GM12875 (cell line): ENCODE results near the gene SOX13.

Experiments
- H3K4me3 ChIP-seq: one replicate; pipeline ENCODE4 v1.5.1; 2011; ENCODE audit warnings: low read depth, low read length, control low read depth
- TF ChIP-seq, protein P1 (sequence below): IDR thresholded peaks from 2 replicates; pipeline ENCODE4 v1.5.1; 2011; ENCODE audit warnings: low read depth, mild to moderate bottlenecking, control low read depth, inconsistent platforms, low read length, moderate library complexity, borderline replicate concordance; ENCODE audit not compliant: insufficient read depth

SOX13 gene

DNA sequence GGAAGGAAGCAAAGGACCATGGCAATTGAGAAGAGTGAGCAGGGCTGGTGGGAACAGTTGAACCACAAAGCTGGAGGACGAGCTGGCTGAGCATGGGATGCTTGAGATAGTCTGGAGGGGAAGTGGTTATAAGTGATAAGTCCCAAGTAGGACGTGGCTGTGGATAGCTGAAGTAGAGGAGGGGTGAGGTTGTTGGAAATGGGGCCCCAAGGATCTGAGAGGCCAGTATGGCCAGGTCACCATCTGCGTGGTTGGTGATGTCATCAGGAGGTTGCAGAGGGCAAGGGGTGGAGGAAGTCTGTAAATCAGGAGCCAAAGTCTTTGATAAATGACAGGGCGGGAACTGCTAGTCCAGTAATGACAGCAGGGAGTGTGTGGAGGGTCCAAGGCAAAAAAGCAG, 104.2 kb downstream of the SOX13 start:
- no peak overlapping the region for H3K4me3 ChIP-seq
- TF ChIP-seq, protein P1, sequence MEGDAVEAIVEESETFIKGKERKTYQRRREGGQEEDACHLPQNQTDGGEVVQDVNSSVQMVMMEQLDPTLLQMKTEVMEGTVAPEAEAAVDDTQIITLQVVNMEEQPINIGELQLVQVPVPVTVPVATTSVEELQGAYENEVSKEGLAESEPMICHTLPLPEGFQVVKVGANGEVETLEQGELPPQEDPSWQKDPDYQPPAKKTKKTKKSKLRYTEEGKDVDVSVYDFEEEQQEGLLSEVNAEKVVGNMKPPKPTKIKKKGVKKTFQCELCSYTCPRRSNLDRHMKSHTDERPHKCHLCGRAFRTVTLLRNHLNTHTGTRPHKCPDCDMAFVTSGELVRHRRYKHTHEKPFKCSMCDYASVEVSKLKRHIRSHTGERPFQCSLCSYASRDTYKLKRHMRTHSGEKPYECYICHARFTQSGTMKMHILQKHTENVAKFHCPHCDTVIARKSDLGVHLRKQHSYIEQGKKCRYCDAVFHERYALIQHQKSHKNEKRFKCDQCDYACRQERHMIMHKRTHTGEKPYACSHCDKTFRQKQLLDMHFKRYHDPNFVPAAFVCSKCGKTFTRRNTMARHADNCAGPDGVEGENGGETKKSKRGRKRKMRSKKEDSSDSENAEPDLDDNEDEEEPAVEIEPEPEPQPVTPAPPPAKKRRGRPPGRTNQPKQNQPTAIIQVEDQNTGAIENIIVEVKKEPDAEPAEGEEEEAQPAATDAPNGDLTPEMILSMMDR = no peak
